NCI-H510A treated with DMSO at 0.1 percent for 48 hours (cell line): Measurements from ENCODE around the gene ZNF69.
"Not testable (repeated sequence)": the region's sequence is repeated elsewhere in the genome, so short reads cannot be mapped to it uniquely, and the experiment has no call there.

ENCODE experiments used
- DNase-seq: peaks from one replicate; lab custom pipeline; 2025; lab: John Stamatoyannopoulos, UW

The ZNF69 gene

GRCh38 chr19:11894851-11895250 lies 7.3 kb downstream of the ZNF69 start:
- DNase-seq: no peak

- DNase-seq: no peak
Measured at GRCh38 chr19:11902228-11902627, 14.6 kb downstream of the ZNF69 start.

- DNase-seq: no peak
Measured at GRCh38 chr19:11905928-11906327, 18.3 kb downstream of the ZNF69 start.

- DNase-seq: not testable (repeated sequence)
Measured at GRCh38 chr19:11911937-11912336, 24.4 kb downstream of the ZNF69 start.

GRCh38 chr19:11914417-11915051 lies 27.0 kb downstream of the ZNF69 start:
- not testable (repeated sequence) for DNase-seq

GRCh38 chr19:11921852-11922495 lies 34.4 kb downstream of the ZNF69 start:
- DNase-seq: no peak

GRCh38 chr19:11924886-11925650 lies 37.5 kb downstream of the ZNF69 start, which contains the start of gene ZNF700:
ZNF700 (plus strand) TSS chr19:11925107; CDS start chr19:11925211, 104 bp downstream.
- peak; percentile 96 for DNase-seq

GRCh38 chr19:11925651-11926187 lies 38.1 kb downstream of the ZNF69 start:
- DNase-seq: not testable (repeated sequence)

GRCh38 chr19:11927227-11927626 lies 39.6 kb downstream of the ZNF69 start:
- no peak for DNase-seq

GRCh38 chr19:11931051-11931450 lies 43.5 kb downstream of the ZNF69 start:
- no peak for DNase-seq

GRCh38 chr19:11931513-11931912 lies 43.9 kb downstream of the ZNF69 start:
- no peak for DNase-seq

- not testable (repeated sequence) for DNase-seq
Measured at GRCh38 chr19:11935829-11936228, 48.2 kb downstream of the ZNF69 start.

- DNase-seq: not testable (repeated sequence)
Measured at GRCh38 chr19:11938383-11938782, 50.8 kb downstream of the ZNF69 start.

- DNase-seq: not testable (repeated sequence)
Measured at GRCh38 chr19:11941361-11941887, 53.8 kb downstream of the ZNF69 start.

- no peak for DNase-seq
Measured at GRCh38 chr19:11942008-11942842, 54.6 kb downstream of the ZNF69 start.

GRCh38 chr19:11942843-11943108 lies 55.2 kb downstream of the ZNF69 start:
- no peak for DNase-seq

GRCh38 chr19:11944656-11945055 lies 57.1 kb downstream of the ZNF69 start:
- DNase-seq: no peak

- DNase-seq: no peak
Measured at GRCh38 chr19:11948646-11949045, 61.1 kb downstream of the ZNF69 start.

GRCh38 chr19:11949201-11949600 lies 61.6 kb downstream of the ZNF69 start:
- DNase-seq: no peak

- DNase-seq: not testable (repeated sequence)
Measured at GRCh38 chr19:11949614-11950080, 62.1 kb downstream of the ZNF69 start.

GRCh38 chr19:11950312-11950711 lies 62.7 kb downstream of the ZNF69 start:
- no peak for DNase-seq
